Uterus (tissue), 2 donors: ENCODE measurements around the gene USP37.

Experiments
- CTCF ChIP-seq, 4 experiments: fragments of 200-600 bp in 2 of 4; fragments of 450-650 bp in 2 of 4; sonication (generic) in 2 of 4; IDR thresholded peaks; one replicate each; pipeline ENCODE4 v1.5.1; 2016 to 2019; ENCODE audit warnings: antibody characterized with exemption in 4 of 4, mild to moderate bottlenecking in 2 of 4, moderate library complexity in 1 of 4
- POLR2A ChIP-seq, 2 donors: fragments of 450-650 bp; IDR thresholded peaks; one replicate each; pipeline ENCODE4 v1.6.1; 2016; ENCODE audit warnings: antibody characterized with exemption in 2 of 2, mild to moderate bottlenecking in 1 of 2, moderate library complexity in 1 of 2

GRCh38 chr2:218536804-218537494 lies 31.2 kb downstream of the USP37 start:
- TF ChIP-seq CTCF (IDR thresholded peaks at IDR 0.05): no peak
- TF ChIP-seq POLR2A (IDR thresholded peaks at IDR 0.05): no peak
